K562 (cell line): ENCODE data around the gene AVPI1. TPM values are rescaled to one million over a fixed set of nuclear protein-coding genes. Genes with fewer than 3 reads are reported as not detected.

Experiments
- C11orf30 ChIP-seq: fragments of 450-650 bp; IDR thresholded peaks from 2 replicates; pipeline ENCODE4 v1.6.1; 2016; ENCODE audit warnings: low read depth, mild to moderate bottlenecking
- CGGBP1 ChIP-seq: fragments of 250-450 bp; sonication (Bioruptor Pico); IDR thresholded peaks from 2 replicates; pipeline ENCODE4 v1.9.0; 2021; ENCODE audit warnings: mild to moderate bottlenecking
- CLOCK ChIP-seq: fragments of 250-450 bp; sonication (Bioruptor Pico); IDR thresholded peaks from 2 replicates; pipeline ENCODE4 v1.4.0; 2020; ENCODE audit warnings: mild to moderate bottlenecking, moderate library complexity, borderline replicate concordance
- CTBP1 ChIP-seq: fragments of 450-650 bp; IDR thresholded peaks from 2 replicates; pipeline ENCODE4 v1.6.1; 2016; ENCODE audit warnings: borderline replicate concordance
- CXXC5 ChIP-seq: fragments of 250-450 bp; sonication (Bioruptor Pico); IDR thresholded peaks from 2 replicates; pipeline ENCODE4 v1.8.0; 2022; ENCODE audit warnings: inconsistent platforms, mild to moderate bottlenecking, moderate library complexity
- NFE2 ChIP-seq: IDR thresholded peaks from 2 replicates; pipeline ENCODE4 v1.6.1; 2014; ENCODE audit warnings: antibody characterized with exemption, low read depth
- NFE2L1 ChIP-seq: fragments of 450-650 bp; IDR thresholded peaks from 2 replicates; pipeline ENCODE4 v1.6.1; 2016; ENCODE audit warnings: missing genetic modification characterization, low read depth, mild to moderate bottlenecking, missing compliant biosample characterization, moderate library complexity, borderline replicate concordance
- RREB1 ChIP-seq: fragments of 250-450 bp; sonication (Bioruptor Pico); IDR thresholded peaks from 2 replicates; pipeline ENCODE4 v1.4.0; 2020
- USF2 ChIP-seq: sonication (generic); formaldehyde crosslinking; IDR thresholded peaks from 2 replicates; pipeline ENCODE4 v1.5.0; 2020; ENCODE audit warnings: missing genetic modification reagents
- ZBTB17 ChIP-seq: fragments of 450-650 bp; formaldehyde crosslinking; IDR thresholded peaks from 2 replicates; pipeline ENCODE4 v1.4.0; 2020; ENCODE audit warnings: mild to moderate bottlenecking
- ZC3H4 ChIP-seq: sonication (generic); formaldehyde crosslinking; IDR thresholded peaks from 2 replicates; pipeline ENCODE4 v1.9.0; 2021; ENCODE audit warnings: missing genetic modification reagents, borderline replicate concordance
- ZKSCAN8 ChIP-seq: fragments of 200-800 bp; sonication (Bioruptor generic); IDR thresholded peaks from 2 replicates; pipeline ENCODE4 v1.6.1; 2016; ENCODE audit warnings: missing genetic modification characterization, missing compliant biosample characterization
- ZNF232 ChIP-seq: sonication (generic); formaldehyde crosslinking; IDR thresholded peaks from 2 replicates; pipeline ENCODE4 v1.8.0; 2022; ENCODE audit warnings: mild to moderate bottlenecking, missing genetic modification reagents
- ZNF347 ChIP-seq: fragments of 450-650 bp; formaldehyde crosslinking; IDR thresholded peaks from 2 replicates; pipeline ENCODE4 v1.4.0; 2020; ENCODE audit warnings: low read depth, mild to moderate bottlenecking, moderate library complexity
- ZNF41 ChIP-seq: fragments of 250-450 bp; sonication (Bioruptor Pico); conservative IDR thresholded peaks from 2 replicates; pipeline ENCODE4 v1.4.0; 2020; ENCODE audit warnings: mild to moderate bottlenecking
- ZNF511 ChIP-seq: sonication (generic); formaldehyde crosslinking; IDR thresholded peaks from 2 replicates; pipeline ENCODE4 v1.8.0; 2022; ENCODE audit warnings: mild to moderate bottlenecking, missing genetic modification reagents
- ZNF740 ChIP-seq, 3 experiments: fragments of 200-800 bp in 1 of 3; sonication (Bioruptor generic) in 1 of 3; sonication (generic) in 1 of 3; formaldehyde crosslinking in 1 of 3; IDR thresholded peaks; 2 replicates each; pipeline versions ENCODE4 v1.6.1 to v1.8.0; 2016 to 2022; ENCODE audit warnings: mild to moderate bottlenecking in 2 of 3, missing compliant biosample characterization in 2 of 3, missing genetic modification characterization in 2 of 3, missing genetic modification reagents in 1 of 3
- polyA plus RNA-seq, 8 experiments: library from polyadenylated mRNA; depleted of rRNA in 4 of 8; stranded (reverse) in 5 of 8; unstranded in 3 of 8; fragments of >200 nt; fragmentation: Nextera tagmentation in 2 of 8; fragmentation: Illumina TruSeq in 1 of 8; extraction: Ambion mirVana in 2 of 8; extraction: Trizol in 1 of 8; gene quantifications; 2 replicates each; pipeline versions ENCODE4 v1.2.1 to v1.2.3, GENCODE V29; 2011 to 2014; ENCODE audit warnings: inconsistent platforms in 1 of 8, missing spikeins in 1 of 8
- total RNA-seq, 7 experiments: library from RNA; depleted of rRNA in 6 of 7; stranded (reverse); fragments of >200 nt in 6 of 7; fragmentation: Illumina TruSeq in 2 of 7; extraction: Trizol in 2 of 7; gene quantifications; 2 replicates each; pipeline versions ENCODE4 v1.2.1 to v1.2.3, GENCODE V29; 2011 to 2021; ENCODE audit warnings: low replicate concordance in 1 of 7

Gene AVPI1
- total and polyA plus RNA-seq, 9 of the 15 experiments (the other 6 are each of a cell fraction or from before 2014, with no cell fraction given), result 0.90 to 10.4 (median 7.4) TPM

- TF ChIP-seq ZNF740 (CRISPR knock-in tag; IDR thresholded peaks at IDR 0.05), result no peak
- 0 out of 4 replicates have a peak, but pooled peaks of 1 of the 2 experiments have one; percentile 25 for TF ChIP-seq ZNF740 (tag; IDR thresholded peaks at IDR 0.05)
- no peak for TF ChIP-seq NFE2L1 (tag)
- no peak for TF ChIP-seq CLOCK (CRISPR knock-in tag)
- 0 out of 2 replicates have a peak, but pooled peaks have one; percentile 28 for TF ChIP-seq ZNF41 (CRISPR knock-in tag)
- TF ChIP-seq C11orf30, result peak; percentile 61
- TF ChIP-seq CGGBP1 (CRISPR knock-in tag), result no peak
- TF ChIP-seq NFE2, result peak; percentile 73
- peak; percentile 37; the same call in 1 of the 2 replicates for TF ChIP-seq CXXC5
- peak; percentile 99 for TF ChIP-seq CTBP1
- no peak for TF ChIP-seq USF2
- no peak for TF ChIP-seq ZNF347 (CRISPR knock-in tag)
- TF ChIP-seq ZNF511, result no peak
- TF ChIP-seq ZBTB17 (CRISPR knock-in tag), result peak; percentile 64; the same call in 1 of the 2 replicates
- no peak for TF ChIP-seq ZC3H4 (CRISPR knock-in tag)
- peak; percentile 95; the same call in 1 of the 2 replicates for TF ChIP-seq RREB1 (CRISPR knock-in tag)
- no peak for TF ChIP-seq ZKSCAN8 (CRISPR knock-in tag)
- no peak for TF ChIP-seq ZNF232 (CRISPR knock-in tag)
These were observed 59.3 kb downstream of the AVPI1 start (continued) for GRCh38 chr10:97627731-97628130.
